Activated CD8-positive, alpha-beta memory T cell treated with anti-CD3 and anti-CD28 coated beads for 4 hours (primary cell): ENCODE measurements around the gene TMEM51.

Experiments used
- DNase-seq, 2 donors: peaks; one replicate each; pipeline ENCODE4 v3.0.0-alpha.2; 2020; ENCODE audit warnings: low read depth in 2 of 2

Gene TMEM51

DNA sequence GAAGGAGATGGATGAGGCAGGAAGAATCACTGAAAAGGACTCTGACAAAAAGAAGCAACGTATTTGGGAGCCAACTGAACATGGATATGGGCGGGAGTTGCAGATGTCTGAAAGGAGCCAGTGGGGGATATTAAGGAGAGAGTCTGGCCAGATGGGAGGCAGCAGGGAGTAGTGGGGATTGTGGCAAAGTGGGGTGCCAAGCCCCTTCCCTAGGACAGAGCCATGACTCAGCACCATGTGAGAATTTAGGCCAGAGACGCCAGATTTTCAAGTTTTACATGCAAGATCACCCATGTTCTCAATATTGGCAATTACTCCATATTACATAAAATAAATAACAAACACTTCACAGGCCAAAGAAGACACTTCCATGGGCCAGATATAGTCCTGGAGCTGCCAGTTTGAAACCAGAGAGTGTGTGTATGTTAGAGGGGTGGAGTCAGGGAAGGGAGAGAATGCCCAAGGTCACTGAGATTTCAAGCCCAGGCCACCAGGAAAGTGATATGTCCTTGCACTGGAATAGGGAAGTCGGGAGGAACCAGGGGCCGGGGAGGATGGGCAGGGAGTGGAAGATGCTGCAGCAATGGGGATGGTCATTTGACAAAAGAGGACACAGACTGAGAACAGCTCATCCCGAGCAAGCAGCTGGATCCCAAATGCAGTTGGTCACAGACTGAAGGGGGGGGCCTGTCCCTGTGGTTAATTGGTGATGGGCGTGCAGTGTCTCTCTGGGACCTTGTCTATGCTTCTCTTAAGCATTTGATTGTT, 23.5 kb downstream of the TMEM51 start:
- DNase-seq = no peak

GRCh38 chr1:15177710-15178166, 24.2 kb downstream of the TMEM51 start:
- no peak for DNase-seq

DNA sequence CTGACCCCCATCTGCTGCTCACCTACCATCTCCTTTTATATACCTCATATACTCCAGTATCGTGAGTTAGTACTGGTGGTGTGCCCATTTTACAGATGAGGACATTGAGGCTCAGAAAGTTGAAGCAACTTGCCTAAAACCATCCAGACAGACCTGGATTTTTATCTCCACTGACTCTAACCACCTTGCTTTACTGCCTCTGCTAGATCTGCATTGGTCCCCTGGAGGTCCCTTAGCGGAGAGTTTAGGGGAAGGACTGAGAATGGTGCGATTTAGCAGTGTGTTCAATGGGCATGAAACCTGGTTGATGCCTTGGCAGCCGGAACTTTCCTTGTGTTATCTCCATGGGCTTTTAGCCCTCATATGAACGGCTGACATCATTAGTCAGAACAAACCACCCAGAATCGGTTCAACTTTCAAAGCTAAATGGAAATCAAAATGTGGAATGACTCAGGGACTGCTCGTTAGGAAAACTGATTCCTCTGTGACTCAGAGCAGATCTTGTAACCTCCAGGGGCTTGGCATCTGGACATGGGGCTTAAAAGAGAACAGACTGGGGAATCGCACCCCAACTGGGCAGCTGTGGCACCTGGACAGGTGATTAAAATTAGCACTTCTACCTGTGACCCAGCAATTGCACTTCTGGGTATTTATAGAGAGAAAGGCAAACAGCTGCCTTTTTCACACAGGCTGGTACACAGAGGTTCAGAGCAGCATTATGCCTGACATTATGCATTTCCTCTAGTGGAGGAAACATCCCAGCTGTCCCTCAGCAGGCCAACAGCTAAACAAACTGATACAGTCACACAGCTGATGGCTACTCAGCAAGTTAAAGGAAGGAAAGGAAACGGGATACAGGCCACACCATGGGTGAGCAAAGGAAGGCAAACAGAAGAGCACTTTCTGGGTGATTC, 25.3 kb downstream of the TMEM51 start:
- DNase-seq = no peak

DNA sequence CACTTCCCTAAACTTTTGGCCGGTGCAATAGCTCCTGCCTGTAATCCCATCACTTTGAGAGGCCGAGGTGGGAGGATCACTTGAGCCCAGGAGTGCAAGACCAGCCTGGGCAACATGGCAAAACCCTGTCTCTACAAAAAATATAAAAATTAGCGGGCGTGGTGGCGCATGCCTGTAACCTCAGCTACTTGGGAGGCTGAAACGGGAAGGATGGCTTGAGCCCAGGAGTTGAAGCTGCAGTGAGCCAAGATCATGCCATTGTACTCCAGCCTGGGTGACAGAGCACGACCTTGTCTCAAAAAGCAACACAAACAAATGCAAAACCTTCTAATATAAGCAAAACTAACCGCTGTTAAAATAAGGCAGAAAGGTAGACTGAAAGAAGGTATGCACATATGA, 25.9 kb downstream of the TMEM51 start:
- no peak for DNase-seq

- DNase-seq = no peak
These were observed 26.6 kb downstream of the TMEM51 start for GRCh38 chr1:15180189-15180588.

DNA sequence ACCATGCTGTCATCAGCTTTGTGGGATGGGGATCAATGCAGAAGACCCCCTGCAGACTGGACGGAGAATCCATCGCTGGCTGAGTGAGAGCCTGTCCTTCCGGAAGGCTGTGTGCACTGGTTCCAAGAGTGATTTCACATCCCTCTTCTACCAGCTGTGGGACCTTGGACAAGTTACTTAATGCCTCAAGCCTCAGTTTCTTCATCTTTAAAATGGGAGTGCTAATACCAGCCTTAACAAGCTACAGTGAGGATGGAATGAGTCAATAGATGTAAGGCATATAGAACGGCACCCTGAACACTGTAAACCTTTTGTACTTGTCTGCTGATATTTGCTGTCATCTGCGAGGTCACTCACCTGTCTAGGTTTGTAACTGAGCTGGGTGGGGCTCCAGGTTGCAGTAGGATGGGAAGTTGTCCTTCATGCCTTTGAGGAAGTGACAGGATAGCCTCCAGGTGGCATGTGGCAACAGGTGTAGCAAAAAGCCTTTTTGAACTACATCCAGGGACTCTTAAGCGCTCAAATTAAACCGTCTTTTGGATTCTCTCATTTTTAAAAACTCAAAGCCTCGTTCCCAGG, 27.5 kb downstream of the TMEM51 start:
- no peak for DNase-seq

DNA sequence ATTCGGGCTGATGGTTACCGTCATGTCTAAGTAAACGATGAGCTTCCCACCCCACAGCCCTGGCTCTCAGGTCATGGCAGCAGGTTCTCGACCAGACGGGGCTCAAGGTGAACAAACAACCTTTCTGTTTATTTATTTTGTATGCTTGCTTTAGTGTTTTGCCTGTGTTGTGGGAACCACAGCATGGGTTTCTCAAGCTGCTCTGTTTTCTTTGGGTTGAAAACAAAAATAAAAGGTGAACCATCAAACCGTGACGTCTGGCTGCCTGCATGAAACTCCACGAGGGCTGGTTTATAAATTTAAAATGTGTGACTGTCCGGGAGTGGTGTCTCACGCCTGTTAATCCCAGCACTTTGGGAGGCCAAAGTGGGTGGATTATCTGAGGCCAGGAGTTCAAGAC, 28.0 kb downstream of the TMEM51 start:
- no peak for DNase-seq

GRCh38 chr1:15184436-15185241, 31.1 kb downstream of the TMEM51 start:
- DNase-seq = no peak

DNA sequence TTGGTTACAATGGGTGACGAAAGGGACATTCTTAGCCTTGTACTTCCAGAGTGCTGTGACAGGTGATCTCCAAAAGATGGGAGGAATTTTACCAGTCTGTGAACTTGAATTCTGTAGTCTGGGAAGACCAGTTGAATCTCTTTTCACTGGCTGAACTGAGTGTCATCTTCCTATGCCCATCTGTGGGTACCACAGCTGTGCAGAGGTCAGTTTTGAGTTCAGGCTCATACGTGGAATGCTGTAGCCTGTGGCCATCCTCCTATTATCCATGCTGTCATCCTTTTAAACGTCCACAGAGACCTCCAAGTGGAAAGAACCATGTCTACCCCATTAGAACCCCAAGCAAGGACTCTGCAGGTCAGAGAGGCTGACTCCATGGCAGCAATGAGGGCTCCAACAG, 32.1 kb downstream of the TMEM51 start:
- DNase-seq = no peak

GRCh38 chr1:15186073-15186845, 32.7 kb downstream of the TMEM51 start:
- no peak for DNase-seq

GRCh38 chr1:15186846-15187151, 33.3 kb downstream of the TMEM51 start:
- DNase-seq = no peak

- DNase-seq = no peak
These were observed 33.9 kb downstream of the TMEM51 start for GRCh38 chr1:15187175-15188129.

DNA sequence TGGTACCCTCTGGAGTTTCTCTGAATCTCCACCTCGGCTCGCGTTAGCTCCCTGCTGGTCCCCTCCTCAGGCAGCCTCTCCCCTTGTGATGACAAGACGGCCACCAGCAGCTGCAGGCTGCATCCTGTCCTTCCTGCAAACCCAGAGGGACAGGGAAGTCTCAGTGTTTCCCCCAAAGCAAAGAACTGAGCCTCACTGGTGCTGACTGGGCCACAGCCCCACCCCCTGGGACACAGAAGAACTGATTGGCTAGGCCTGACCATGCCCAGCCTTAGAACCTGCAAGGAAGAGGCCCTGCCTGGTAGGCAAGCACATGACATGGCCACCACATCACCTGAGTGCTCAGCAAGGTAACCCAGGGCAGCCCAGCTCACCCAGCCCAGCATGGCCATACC, 34.6 kb downstream of the TMEM51 start:
- DNase-seq = no peak

DNA sequence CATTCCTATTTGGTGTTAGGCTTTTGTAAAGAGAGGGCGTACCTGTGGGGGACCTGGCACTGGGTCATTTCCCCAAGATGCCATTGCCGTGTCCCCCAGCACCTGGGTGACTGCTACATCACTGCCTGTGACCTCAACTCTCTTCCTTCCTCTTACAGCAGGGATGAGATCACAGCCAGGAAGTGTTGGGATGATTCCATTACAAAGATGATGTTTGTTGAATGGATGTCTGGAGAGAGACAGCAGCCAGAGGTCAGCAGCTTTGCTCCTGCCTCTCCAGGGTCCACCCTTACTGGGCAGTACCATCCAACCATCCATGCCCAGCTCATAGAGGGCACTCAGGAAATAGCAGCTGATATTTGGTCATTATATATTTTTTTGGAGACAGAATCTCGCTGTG, 35.1 kb downstream of the TMEM51 start:
- no peak for DNase-seq

DNA sequence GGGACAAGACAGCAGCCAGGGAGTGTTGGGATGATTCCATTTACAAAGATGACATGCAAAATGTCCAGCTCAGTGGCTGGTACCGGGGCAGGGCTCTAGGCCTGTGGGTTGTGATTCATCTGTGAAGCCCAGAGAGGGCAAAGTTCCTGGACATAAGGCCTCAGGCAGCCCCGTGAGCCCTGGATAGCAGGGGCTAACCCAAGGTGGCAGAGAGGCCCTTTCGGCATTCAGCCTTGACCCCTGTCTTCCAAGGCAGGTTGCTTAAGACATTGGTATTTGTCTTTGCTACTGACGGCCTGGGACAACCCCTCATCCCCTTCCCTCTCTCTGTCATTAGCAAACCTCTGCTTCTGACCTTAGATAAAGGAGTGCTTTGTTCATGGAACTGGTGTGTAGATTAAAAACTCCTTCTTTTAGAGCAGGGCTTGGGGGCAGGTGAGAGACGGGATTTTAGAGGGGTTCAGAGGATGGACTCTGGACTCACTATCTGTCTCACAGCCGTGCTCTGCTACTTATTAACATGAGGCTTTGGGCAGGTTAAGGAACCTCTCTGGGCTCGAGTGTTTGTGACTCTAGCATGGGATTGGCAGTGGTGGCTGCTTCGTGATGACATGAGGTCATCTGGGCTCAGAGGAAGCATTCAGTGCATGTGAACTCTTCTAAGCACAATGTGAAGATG, 36.3 kb downstream of the TMEM51 start:
- no peak for DNase-seq

GRCh38 chr1:15191267-15191666, 37.7 kb downstream of the TMEM51 start:
- DNase-seq = no peak

GRCh38 chr1:15191770-15192169, 38.2 kb downstream of the TMEM51 start:
- no peak for DNase-seq

DNA sequence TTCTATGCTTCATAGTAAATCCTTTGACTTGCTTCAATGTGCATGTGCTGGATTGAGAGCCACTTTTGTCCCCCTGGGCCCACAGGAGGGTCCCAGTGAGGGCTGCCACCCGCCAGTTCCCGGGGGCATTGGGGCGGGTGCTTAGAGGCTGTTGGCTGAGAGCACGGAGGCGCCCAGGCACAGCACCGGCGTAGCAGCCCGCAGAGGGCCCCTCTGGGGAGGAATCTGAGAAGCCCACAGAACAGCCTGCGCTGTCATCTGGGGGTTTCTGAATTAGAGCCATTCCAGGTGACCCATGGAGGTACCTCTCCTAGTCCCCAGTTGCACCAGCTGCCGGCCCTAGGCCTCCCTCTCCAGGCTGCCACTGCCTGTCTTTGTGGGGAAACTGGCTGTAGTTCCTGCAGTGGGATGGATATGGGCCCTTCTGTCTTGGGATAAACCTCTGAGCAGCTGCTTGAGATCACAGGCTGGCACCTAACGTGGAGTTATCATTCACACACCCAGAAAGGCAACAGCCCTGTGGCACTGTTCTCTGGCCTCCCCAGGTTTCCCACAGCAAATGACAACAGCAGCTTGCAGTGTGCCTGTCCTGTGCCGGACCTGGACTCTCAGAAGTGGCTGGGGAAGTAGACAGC, 39.5 kb downstream of the TMEM51 start:
- no peak for DNase-seq
